Endothelial cell of umbilical vein (primary cell): ENCODE measurements around the gene ZC2HC1B. TPM values are rescaled to one million over a fixed set of nuclear protein-coding genes. Genes with fewer than 3 reads are reported as not detected.
"Not testable (repeated sequence)": the region's sequence is repeated elsewhere in the genome, so short reads cannot be mapped to it uniquely, and the experiment has no call there.

Source experiments
- BruUV-seq: library from RNA; stranded (reverse); fragments of 400-500 nt; replicated peaks from 2 replicates; lab custom pipeline; 2021; lab: Mats Ljungman, UMichigan
- CTCF ChIA-PET: fragments of 300-600, 350-600 bp; sonication (Branson Sonifier 250); formaldehyde crosslinking; loops from one replicate; lab custom pipeline; 2021; ENCODE audit warnings: antibody characterized with exemption, inconsistent platforms; lab: Charles Lee
- POLR2A ChIA-PET: fragments of 300-600, 350-600 bp; sonication (Branson Sonifier 250); formaldehyde crosslinking; loops from one replicate; lab custom pipeline; 2021; ENCODE audit warnings: antibody characterized with exemption, inconsistent platforms; lab: Charles Lee
- DNase-seq: peaks from one replicate; pipeline ENCODE4 v3.0.0-alpha.2; 2011; ENCODE audit warnings: low read depth, low spot score
- FAIRE-seq: peaks from 2 replicates; lab custom pipeline; 2011; peaks lifted over from hg19 to GRCh38; lab: Jason Lieb, UNC
- H2AFZ ChIP-seq: 2 replicates; pipeline ENCODE4 v1.6.0; 2012; ENCODE audit warnings: low read depth, low read length, control low read depth, inconsistent platforms
- H3K27ac ChIP-seq: 2 replicates; pipeline ENCODE4 v1.5.1; 2011; ENCODE audit warnings: low read depth, mild to moderate bottlenecking, control low read depth, low read length, moderate library complexity; ENCODE audit not compliant: insufficient read depth
- H3K27me3 ChIP-seq, 2 experiments: 2 replicates each; pipeline versions ENCODE4 v1.6.0 to v1.6.1; 2011; ENCODE audit warnings: low read length in 2 of 2, mixed read lengths in 1 of 2; ENCODE audit not compliant: control insufficient read depth in 2 of 2, insufficient read depth in 2 of 2
- H3K36me3 ChIP-seq, 2 experiments: 2 replicates in 1 of 2; 3 replicates in 1 of 2; pipeline ENCODE4 v1.5.1; 2011; ENCODE audit warnings: low read length in 2 of 2, mild to moderate bottlenecking in 1 of 2, moderate library complexity in 1 of 2; ENCODE audit not compliant: control insufficient read depth in 2 of 2, insufficient read depth in 2 of 2; ENCODE audit errors: extremely low read depth in 1 of 2
- H3K4me1 ChIP-seq: 3 replicates; pipeline ENCODE4 v1.5.1; 2011; ENCODE audit warnings: mild to moderate bottlenecking, low read length; ENCODE audit not compliant: control insufficient read depth, insufficient read depth; ENCODE audit errors: extremely low read depth
- H3K4me2 ChIP-seq: 2 replicates; pipeline ENCODE4 v1.6.1; 2011; ENCODE audit warnings: low read length, control low read depth, mixed read lengths; ENCODE audit not compliant: insufficient read depth
- H3K4me3 ChIP-seq, 3 experiments: fragments of 200-600 bp in 1 of 3; sonication (generic), shearing (Covaris generic) in 1 of 3; replicated peaks in 1 of 3; 2 replicates each; pipeline ENCODE4 v1.5.1; 2011 to 2016; ENCODE audit warnings: control low read depth in 3 of 3, low read length in 3 of 3, mild to moderate bottlenecking in 2 of 3, inconsistent platforms in 1 of 3, low read depth in 1 of 3, moderate library complexity in 1 of 3; ENCODE audit not compliant: insufficient read depth in 1 of 3
- H3K79me2 ChIP-seq: 2 replicates; pipeline ENCODE4 v1.6.0; 2012; ENCODE audit warnings: low read length, inconsistent platforms; ENCODE audit not compliant: control insufficient read depth, insufficient read depth
- H3K9ac ChIP-seq: replicated peaks from 2 replicates; pipeline ENCODE3; 2011; ENCODE audit warnings: low read length, control low read depth; ENCODE audit not compliant: insufficient read depth; ENCODE audit errors: extremely low read depth
- H3K9me1 ChIP-seq: replicated peaks from 3 replicates; pipeline ENCODE4 v1.6.0; 2011; ENCODE audit warnings: mild to moderate bottlenecking, low read length; ENCODE audit not compliant: control insufficient read depth, insufficient read depth; ENCODE audit errors: extremely low read depth
- H3K9me3 ChIP-seq: replicated peaks from 2 replicates; pipeline ENCODE4 v1.5.1; 2012; ENCODE audit warnings: low read length, inconsistent platforms; ENCODE audit not compliant: control insufficient read depth, insufficient read depth
- H4K20me1 ChIP-seq: replicated peaks from 2 replicates; pipeline ENCODE3; 2011; ENCODE audit warnings: mild to moderate bottlenecking, low read length; ENCODE audit not compliant: control insufficient read depth, insufficient read depth; ENCODE audit errors: extremely low read depth
- CTCF ChIP-seq, 2 donors: IDR thresholded peaks; 1 replicate in 1 of 2; 2 replicates in 1 of 2; pipeline ENCODE4 v1.5.1; 2011; ENCODE audit warnings: low read length in 2 of 2, mild to moderate bottlenecking in 2 of 2, moderate library complexity in 2 of 2, control low read depth in 1 of 2, inconsistent platforms in 1 of 2, low read depth in 1 of 2; ENCODE audit not compliant: insufficient read depth in 1 of 2; ENCODE audit errors: extremely low read depth in 1 of 2
- EZH2 ChIP-seq: IDR thresholded peaks from 2 replicates; pipeline ENCODE4 v1.6.1; 2012; ENCODE audit warnings: borderline replicate concordance, low read depth, mild to moderate bottlenecking, moderate library complexity, low read length, inconsistent platforms; ENCODE audit not compliant: severe bottlenecking
- FOS ChIP-seq: IDR thresholded peaks from 2 replicates; pipeline ENCODE4 v1.6.1; 2011; ENCODE audit warnings: mild to moderate bottlenecking, low read length, moderate library complexity, borderline replicate concordance; ENCODE audit not compliant: insufficient read depth
- GATA2 ChIP-seq: IDR thresholded peaks from 2 replicates; pipeline ENCODE4 v1.7.0; 2011; ENCODE audit warnings: low read depth, mild to moderate bottlenecking, moderate library complexity, mixed read lengths, low read length; ENCODE audit not compliant: insufficient read length, insufficient read depth
- MAX ChIP-seq: IDR thresholded peaks from 2 replicates; pipeline ENCODE4 v1.6.1; 2011; ENCODE audit not compliant: insufficient read depth, insufficient read length
- POLR2A ChIP-seq: IDR thresholded peaks from 2 replicates; pipeline ENCODE4 v1.6.1; 2012; ENCODE audit warnings: low read depth, mild to moderate bottlenecking, control low read depth, low read length
- POLR2AphosphoS5 ChIP-seq: IDR thresholded peaks from 2 replicates; pipeline ENCODE4 v1.6.1; 2012; ENCODE audit warnings: low read depth, mild to moderate bottlenecking, control low read depth, low read length, moderate library complexity; ENCODE audit not compliant: insufficient read depth
- dilution Hi-C: fragments of 300-500 bp; cut with MboI; formaldehyde crosslinking; loops from one replicate; pipeline ENCODE4 v1.15.0; 2019; ENCODE audit warnings: low sequenced_read_pairs; ENCODE audit not compliant: extremely low pct_ligation_motif_present
- intact Hi-C: fragments of 100-400 bp; cut with micrococcal nuclease; formaldehyde crosslinking; loops from one replicate; pipeline ENCODE4 v1.10.0; 2022
- polyA plus RNA-seq, 4 experiments: library from polyadenylated mRNA; depleted of rRNA in 3 of 4; stranded (reverse) in 3 of 4; unstranded in 1 of 4; fragments of >200 nt; gene quantifications; 2 replicates each; pipeline versions ENCODE4 v1.2.1 to v1.2.3, GENCODE V29; 2011 to 2012; ENCODE audit warnings: missing spikeins in 1 of 4
- total RNA-seq: library from RNA; stranded (reverse); gene quantifications from 2 replicates; pipeline ENCODE4 v1.2.3, GENCODE V29; 2021

The ZC2HC1B gene
- total and polyA plus RNA-seq, 2 donors (not counting 3 experiments of a cell fraction or from before 2014, with no cell fraction given), result not detected

- FAIRE-seq, result no peak
- Histone ChIP-seq H3K9me3 (no peaks in the 10 kb centered on the region), H3K79me2 (no peaks in the 10 kb centered on the region), H3K36me3 (no peaks in the 10 kb centered on the region), H3K27ac (no peak overlapping the region), H4K20me1 (no peaks in the 10 kb centered on the region), H3K9ac (no peak overlapping the region), H3K4me1 (no peaks in the 10 kb centered on the region), H2AFZ (no peak overlapping the region), H3K27me3 (peaks cover 0 to 1% of the 10 kb centered on the region in 2 experiments), H3K4me2 (no peak overlapping the region), H3K9me1 (no peaks in the 10 kb centered on the region), H3K4me3 (no peak overlapping the region)
- ChIA-PET CTCF (interaction anchor here (0.9 to 1.4 kb wide), 2 partner anchors 13 to 297 kb away, joined by 4 to 5 read pairs; no protein-coding TSS in a partner anchor), POLR2A (no interaction called here)
- intact Hi-C loops, result no loop called here
- TF ChIP-seq GATA2 (no peak), CTCF (IDR thresholded peaks at IDR 0.05; ENCODE audit: extremely low read depth in 1 of 2, insufficient read depth in 1 of 2, low read depth in 1 of 2, low read length in 2 of 2) (no peak), POLR2A (no peak), MAX (no peak), EZH2 (no peak), FOS (no peak), POLR2AphosphoS5 (no peak)
- dilution Hi-C loops, result no loop called here
- DNase-seq, result no peak
- BruUV-seq, result no TSS peak
Measured at GRCh38 chr6:143872201-143872600, 7.9 kb downstream of the ZC2HC1B start.

- H3K27me3 ChIP-seq, H3K9me3 ChIP-seq, DNase-seq, H3K4me2 ChIP-seq, H3K4me1 ChIP-seq, H3K4me3 ChIP-seq, FAIRE-seq, H2AFZ ChIP-seq, intact Hi-C loops, H3K36me3 ChIP-seq, BruUV-seq, H3K79me2 ChIP-seq, POLR2A ChIA-PET, H3K9me1 ChIP-seq, H4K20me1 ChIP-seq, H3K27ac ChIP-seq, H3K9ac ChIP-seq, CTCF ChIA-PET, dilution Hi-C loops: not testable (repeated sequence)
Measured at GRCh38 chr6:143873600-143873999, 9.3 kb downstream of the ZC2HC1B start.

GRCh38 chr6:143874503-143874902 lies 10.2 kb downstream of the ZC2HC1B start:
- H3K9me3 ChIP-seq, H3K36me3 ChIP-seq, H4K20me1 ChIP-seq, H3K9me1 ChIP-seq, H3K4me3 ChIP-seq, H3K79me2 ChIP-seq, H2AFZ ChIP-seq, dilution Hi-C loops, H3K4me1 ChIP-seq, H3K27ac ChIP-seq, POLR2A ChIA-PET, BruUV-seq, H3K4me2 ChIP-seq, H3K27me3 ChIP-seq, CTCF ChIA-PET, DNase-seq, FAIRE-seq, H3K9ac ChIP-seq, intact Hi-C loops: not testable (repeated sequence)
